ENCODE results near the gene OR2V2. TPM values are rescaled to one million over a fixed set of nuclear protein-coding genes. Genes with fewer than 3 reads are reported as not detected.
A peak's percentile ranks its signal among the peaks of the same experiment; 100 is the strongest.
"Not testable (repeated sequence)": the region's sequence is repeated elsewhere in the genome, so short reads cannot be mapped to it uniquely, and the experiment has no call there.

OR2V2 gene
- total RNA-seq, 2 experiments from 2014 or later, result not detected

DNA sequence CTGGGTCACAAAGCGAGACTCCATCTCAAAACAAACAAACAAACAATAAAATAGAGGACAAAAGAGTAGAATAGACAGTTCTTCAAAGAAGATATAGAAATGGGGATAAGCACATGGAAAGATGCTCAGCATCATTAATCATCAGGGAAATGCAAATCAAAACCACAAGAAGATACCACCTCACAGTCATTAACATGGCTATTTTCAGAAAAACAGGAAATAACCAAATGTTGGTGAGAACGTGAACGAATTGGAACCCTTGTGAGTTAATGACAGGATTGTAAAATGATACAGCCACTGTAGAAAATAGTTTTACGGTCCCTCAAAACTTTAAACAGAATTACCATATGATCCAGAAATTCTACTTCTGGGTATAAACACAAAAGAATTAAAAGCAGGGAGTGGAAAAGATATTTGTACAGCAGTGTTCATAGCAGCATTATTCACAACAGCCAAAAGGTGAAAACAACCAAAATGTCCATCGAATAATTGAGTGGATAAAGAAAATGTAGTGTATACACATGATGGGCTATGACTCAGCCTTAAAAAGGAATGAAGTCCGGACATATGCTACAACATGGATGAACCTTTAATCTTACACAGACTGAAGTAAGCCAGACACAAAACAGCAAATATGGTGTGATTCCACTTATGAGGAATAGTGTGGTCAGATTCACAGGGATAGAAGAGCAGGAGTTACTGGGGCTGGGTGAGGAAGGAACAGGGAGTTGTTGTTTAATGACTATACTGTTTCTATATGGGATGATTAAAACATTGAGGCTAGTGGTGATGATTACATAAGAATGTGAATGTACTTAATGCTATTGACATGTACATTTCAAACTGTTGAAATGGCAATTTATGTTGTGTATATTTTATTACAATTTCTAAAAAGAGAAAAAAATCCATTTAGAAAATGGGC lies 19.7 kb downstream of the OR2V2 start:
- Histone ChIP-seq H3K4me1 (ENCODE audit: insufficient read depth, low read length) (peaks cover 24% of the 10 kb centered on the region), H3K27me3 (ENCODE audit: control insufficient read depth in 1 of 2, insufficient read depth in 2 of 2, low read length in 2 of 2) (peaks cover 45 to 49% of the 10 kb centered on the region in 2 experiments), H3K36me3 (ENCODE audit: insufficient read depth, low read length) (no peaks in the 10 kb centered on the region), H3K9me3 (ENCODE audit: control insufficient read depth in 1 of 2, insufficient read depth in 1 of 2, low read length in 2 of 2) (peaks cover 0 to 30% of the 10 kb centered on the region in 2 experiments), H3K4me3 (ENCODE audit: low read length) (no peak overlapping the region), H3K27ac (ENCODE audit: low read depth in 1 of 2, low read length in 2 of 2) (no peak overlapping the region)
- H3K4me3 Mint-ChIP-seq, result no peak overlapping the region
- ChIA-PET CTCF (interaction anchor here (1.7 to 2.2 kb wide), 2 partner anchors 18 to 95 kb away, joined by 6 to 7 read pairs; no protein-coding TSS in a partner anchor), POLR2A (interaction anchor here (2.4 kb wide), 1 partner anchor 17 kb away, joined by 8 read pairs; no protein-coding TSS in a partner anchor)
- TF ChIP-seq, protein P1, sequence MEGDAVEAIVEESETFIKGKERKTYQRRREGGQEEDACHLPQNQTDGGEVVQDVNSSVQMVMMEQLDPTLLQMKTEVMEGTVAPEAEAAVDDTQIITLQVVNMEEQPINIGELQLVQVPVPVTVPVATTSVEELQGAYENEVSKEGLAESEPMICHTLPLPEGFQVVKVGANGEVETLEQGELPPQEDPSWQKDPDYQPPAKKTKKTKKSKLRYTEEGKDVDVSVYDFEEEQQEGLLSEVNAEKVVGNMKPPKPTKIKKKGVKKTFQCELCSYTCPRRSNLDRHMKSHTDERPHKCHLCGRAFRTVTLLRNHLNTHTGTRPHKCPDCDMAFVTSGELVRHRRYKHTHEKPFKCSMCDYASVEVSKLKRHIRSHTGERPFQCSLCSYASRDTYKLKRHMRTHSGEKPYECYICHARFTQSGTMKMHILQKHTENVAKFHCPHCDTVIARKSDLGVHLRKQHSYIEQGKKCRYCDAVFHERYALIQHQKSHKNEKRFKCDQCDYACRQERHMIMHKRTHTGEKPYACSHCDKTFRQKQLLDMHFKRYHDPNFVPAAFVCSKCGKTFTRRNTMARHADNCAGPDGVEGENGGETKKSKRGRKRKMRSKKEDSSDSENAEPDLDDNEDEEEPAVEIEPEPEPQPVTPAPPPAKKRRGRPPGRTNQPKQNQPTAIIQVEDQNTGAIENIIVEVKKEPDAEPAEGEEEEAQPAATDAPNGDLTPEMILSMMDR (IDR thresholded peaks at IDR 0.05), result no peak
- H3K27me3 Mint-ChIP-seq, result peaks cover 69% of the 10 kb centered on the region
- intact Hi-C loops (cut with DNase I, micrococcal nuclease), result loop anchor here in 1 of 2 experiments (10.0 kb wide), 2 partner anchors 48 to 362 kb away; partner anchors contain the start of gene MGAT1
- H3K4me1 Mint-ChIP-seq (ENCODE audit: low read depth), result peaks cover 64% of the 10 kb centered on the region
- ATAC-seq (ENCODE audit: poor library complexity) (no peak), DNase-seq (peak in 1 of 14 experiments; percentile 28)
- H3K36me3 Mint-ChIP-seq (ENCODE audit: low read depth), result peaks cover 8% of the 10 kb centered on the region
- peak overlapping the region; percentile 94 for H3K27ac Mint-ChIP-seq
- no peaks in the 10 kb centered on the region for H3K9me3 Mint-ChIP-seq

DNA sequence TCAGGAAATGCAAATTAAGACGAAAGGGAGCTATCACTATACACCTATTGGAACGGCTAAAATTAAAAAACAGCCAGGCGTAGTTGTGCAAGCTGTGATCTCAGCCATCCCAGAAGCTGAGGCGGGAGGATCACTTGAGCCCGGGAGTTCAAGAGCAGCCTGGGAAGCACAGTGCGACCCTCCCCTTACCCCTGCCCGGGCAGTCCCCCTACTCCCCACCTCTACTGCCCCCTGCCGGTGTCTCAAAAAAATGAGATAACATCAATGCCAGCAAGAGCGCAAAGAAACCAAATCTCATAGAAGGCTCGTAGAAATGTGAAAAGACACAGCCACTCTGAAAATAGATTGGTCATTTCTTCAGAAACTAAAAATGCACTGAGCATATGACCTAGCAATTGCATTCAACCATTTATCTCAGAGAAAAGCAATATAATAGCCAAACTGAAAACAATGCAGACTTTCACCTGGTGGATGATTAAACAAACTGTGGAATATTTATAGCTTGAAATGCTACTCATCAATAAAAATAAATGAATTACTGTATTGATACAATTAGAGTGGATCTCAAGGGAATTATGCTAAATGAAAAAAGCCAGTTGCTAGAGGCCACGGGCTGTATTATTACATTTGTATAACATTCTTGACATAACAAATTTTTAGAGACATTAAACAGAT lies 20.6 kb downstream of the OR2V2 start:
- ATAC-seq (ENCODE audit: poor library complexity) (no peak), DNase-seq (peak in 4 of 14 experiments; percentile 16 to 60 (median 49))
- TF ChIP-seq, protein P1 (IDR thresholded peaks at IDR 0.05), result no peak
- Histone ChIP-seq H3K4me1 (ENCODE audit: insufficient read depth, low read length) (peaks cover 30% of the 10 kb centered on the region), H3K27me3 (ENCODE audit: control insufficient read depth in 1 of 2, insufficient read depth in 2 of 2, low read length in 2 of 2) (peaks cover 49 to 51% of the 10 kb centered on the region in 2 experiments), H3K27ac (ENCODE audit: low read depth in 1 of 2, low read length in 2 of 2) (no peak overlapping the region), H3K4me3 (ENCODE audit: low read length) (no peak overlapping the region), H3K36me3 (ENCODE audit: insufficient read depth, low read length) (no peaks in the 10 kb centered on the region), H3K9me3 (ENCODE audit: control insufficient read depth in 1 of 2, insufficient read depth in 1 of 2, low read length in 2 of 2) (peaks cover 0 to 30% of the 10 kb centered on the region in 2 experiments)
- peaks cover 8% of the 10 kb centered on the region for H3K36me3 Mint-ChIP-seq (ENCODE audit: low read depth)
- ChIA-PET POLR2A (interaction anchor here (1.0 to 2.4 kb wide), 2 partner anchors 16 to 24 kb away, joined by 4 to 8 read pairs; no protein-coding TSS in a partner anchor), CTCF (interaction anchor here (1.0 to 2.2 kb wide), 3 partner anchors 17 to 94 kb away, joined by 5 to 7 read pairs (median 6); no protein-coding TSS in a partner anchor)
- intact Hi-C loops (cut with DNase I, micrococcal nuclease), result loop anchor here in 1 of 2 experiments (10.0 kb wide), 2 partner anchors 47 to 363 kb away; partner anchors contain the start of gene MGAT1
- H3K4me1 Mint-ChIP-seq (ENCODE audit: low read depth), result peaks cover 72% of the 10 kb centered on the region
- peak overlapping the region; percentile 82 for H3K27ac Mint-ChIP-seq
- peaks cover 75% of the 10 kb centered on the region for H3K27me3 Mint-ChIP-seq
- no peaks in the 10 kb centered on the region for H3K9me3 Mint-ChIP-seq
- no peak overlapping the region for H3K4me3 Mint-ChIP-seq

DNA sequence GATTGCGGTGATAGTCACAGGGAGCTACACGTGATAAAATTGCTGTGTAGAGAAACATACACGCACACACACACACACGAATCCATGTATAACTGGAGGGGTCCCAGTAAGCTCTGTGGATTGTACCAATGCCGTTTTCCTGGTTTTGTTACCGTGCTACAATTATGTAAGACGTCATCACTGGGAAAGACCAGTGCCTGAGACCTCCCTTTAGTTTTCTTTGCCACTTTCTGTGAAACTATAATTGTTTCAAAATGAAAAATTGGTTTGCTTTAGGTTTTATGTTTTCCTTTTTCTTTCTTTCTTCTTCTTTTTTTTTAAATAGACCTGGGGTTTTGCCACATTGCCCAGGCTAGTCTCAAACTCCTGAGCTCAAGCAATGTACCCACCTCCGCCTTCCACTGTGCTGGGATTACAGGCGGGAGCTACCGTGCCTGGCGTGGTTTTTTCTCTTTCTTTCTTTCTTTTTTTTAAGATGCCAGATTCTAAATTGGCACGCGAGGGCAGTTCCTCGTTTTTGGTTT lies 21.3 kb downstream of the OR2V2 start:
- TF ChIP-seq, protein P1 (IDR thresholded peaks at IDR 0.05), result no peak
- Histone ChIP-seq H3K9me3 (ENCODE audit: control insufficient read depth in 1 of 2, insufficient read depth in 1 of 2, low read length in 2 of 2) (peaks cover 0 to 36% of the 10 kb centered on the region in 2 experiments), H3K4me1 (ENCODE audit: insufficient read depth, low read length) (peaks cover 37% of the 10 kb centered on the region), H3K27ac (ENCODE audit: low read depth in 1 of 2, low read length in 2 of 2) (no peak overlapping the region), H3K27me3 (ENCODE audit: control insufficient read depth in 1 of 2, insufficient read depth in 2 of 2, low read length in 2 of 2) (peaks cover 49 to 54% of the 10 kb centered on the region in 2 experiments), H3K36me3 (ENCODE audit: insufficient read depth, low read length) (no peaks in the 10 kb centered on the region), H3K4me3 (ENCODE audit: low read length) (no peak overlapping the region)
- Mint-ChIP-seq H3K27me3 (peaks cover 81% of the 10 kb centered on the region), H3K9me3 (no peaks in the 10 kb centered on the region), H3K4me3 (peak overlapping the region; percentile 39), H3K4me1 (ENCODE audit: low read depth) (peaks cover 72% of the 10 kb centered on the region), H3K36me3 (ENCODE audit: low read depth) (peaks cover 11% of the 10 kb centered on the region), H3K27ac (peak overlapping the region; percentile 82)
- ChIA-PET CTCF (interaction anchor here (1.0 to 2.2 kb wide), 2 partner anchors 16 to 38 kb away, joined by 5 to 7 read pairs; no protein-coding TSS in a partner anchor), POLR2A (interaction anchor here (1.0 to 2.4 kb wide), 2 partner anchors 16 to 23 kb away, joined by 4 to 8 read pairs; no protein-coding TSS in a partner anchor)
- intact Hi-C loops (cut with DNase I, micrococcal nuclease), result loop anchor here in 1 of 2 experiments (10.0 kb wide), 2 partner anchors 46 to 364 kb away; partner anchors contain the start of gene MGAT1
- ATAC-seq (ENCODE audit: poor library complexity) (no peak), DNase-seq (no peak)

DNA sequence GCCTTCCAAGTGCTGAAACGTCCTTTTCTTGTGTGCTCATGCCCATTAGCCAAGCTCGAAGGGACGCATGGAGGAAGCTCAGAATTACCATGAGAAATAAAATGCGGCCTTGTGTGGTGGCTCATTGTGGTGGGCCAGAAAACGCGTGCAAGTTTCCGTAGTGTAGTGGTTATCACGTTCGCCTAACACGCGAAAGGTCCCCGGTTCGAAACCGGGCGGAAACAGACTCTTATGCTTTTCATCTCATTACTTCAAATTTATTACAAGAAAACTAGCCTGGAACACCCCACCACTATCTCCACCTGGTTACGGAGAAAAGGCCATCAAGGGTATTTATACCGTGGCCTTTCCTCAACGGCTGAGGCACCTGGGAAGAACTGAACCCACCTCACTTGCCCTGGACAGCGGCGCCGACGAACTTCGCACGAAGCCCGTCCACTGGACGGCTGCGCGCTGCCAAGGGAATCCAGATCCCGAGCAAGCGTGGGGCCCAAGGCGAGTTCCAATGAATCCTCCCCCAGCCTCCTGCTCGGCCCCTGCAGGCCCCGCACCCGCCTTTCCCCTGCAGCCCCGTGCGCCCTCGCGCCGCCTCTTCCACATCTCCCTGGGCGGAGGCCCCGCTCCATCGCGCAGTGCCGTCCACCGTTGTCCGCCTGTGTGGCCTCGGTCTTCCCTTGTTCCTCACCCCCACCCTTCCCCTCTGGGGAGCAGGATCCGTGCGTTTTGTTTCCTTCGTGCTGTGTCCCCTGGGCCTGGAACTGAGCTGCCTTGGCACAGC lies 22.3 kb downstream of the OR2V2 start:
- DNase-seq (peak in 12 of 14 experiments; percentile 29 to 81 (median 58)), ATAC-seq (ENCODE audit: poor library complexity) (peak; percentile 43)
- peak overlapping the region; percentile 82 for H3K27ac Mint-ChIP-seq
- Histone ChIP-seq H3K4me1 (ENCODE audit: insufficient read depth, low read length) (peaks cover 36% of the 10 kb centered on the region), H3K27me3 (ENCODE audit: control insufficient read depth in 1 of 2, insufficient read depth in 2 of 2, low read length in 2 of 2) (peaks cover 44 to 63% of the 10 kb centered on the region in 2 experiments), H3K9me3 (ENCODE audit: control insufficient read depth in 1 of 2, insufficient read depth in 1 of 2, low read length in 2 of 2) (peaks cover 0 to 39% of the 10 kb centered on the region in 2 experiments)
- not testable (repeated sequence) for H3K27ac ChIP-seq (ENCODE audit: low read depth in 1 of 2, low read length in 2 of 2); H3K36me3 ChIP-seq (ENCODE audit: insufficient read depth, low read length); H3K9me3 Mint-ChIP-seq; H3K36me3 Mint-ChIP-seq (ENCODE audit: low read depth); H3K4me3 ChIP-seq (ENCODE audit: low read length)
- intact Hi-C loops (cut with DNase I, micrococcal nuclease), result loop anchor here (2.0 to 10.0 kb wide), 3 partner anchors 19 to 365 kb away; partner anchors contain the start of gene MGAT1 (in 1 of the 2)
- peaks cover 70% of the 10 kb centered on the region for H3K4me1 Mint-ChIP-seq (ENCODE audit: low read depth)
- H3K4me3 Mint-ChIP-seq, result peak overlapping the region; percentile 69
- ChIA-PET CTCF (interaction anchor here (2.2 kb wide), 1 partner anchor 15 kb away, joined by 7 read pairs; no protein-coding TSS in a partner anchor), POLR2A (interaction anchor here (0.8 to 2.4 kb wide), 3 partner anchors 10 to 20 kb away, joined by 3 to 8 read pairs (median 5); no protein-coding TSS in a partner anchor)
- peaks cover 79% of the 10 kb centered on the region for H3K27me3 Mint-ChIP-seq
